Body of pancreas (tissue), 4 donors: ENCODE data around the gene EEFSEC.

Experiments
- CTCF ChIP-seq, 7 experiments: fragments of 450-650 bp in 4 of 7; fragments of 200-600 bp in 3 of 7; sonication (generic) in 3 of 7; IDR thresholded peaks; one replicate each; pipeline ENCODE4 v1.5.1; 2016 to 2019; ENCODE audit warnings: antibody characterized with exemption in 7 of 7
- POLR2A ChIP-seq, 3 donors: fragments of 450-650 bp; IDR thresholded peaks; one replicate each; pipeline ENCODE4 v1.6.1; 2016; ENCODE audit warnings: antibody characterized with exemption in 3 of 3, mild to moderate bottlenecking in 2 of 3

GRCh38 chr3:128439226-128439625 lies 285.9 kb downstream of the EEFSEC start:
- TF ChIP-seq POLR2A (IDR thresholded peaks at IDR 0.05) = no peak
- no peak for TF ChIP-seq CTCF (IDR thresholded peaks at IDR 0.05)
